B cell (primary cell): ENCODE measurements around the gene TSPAN9. TPM values are rescaled to one million over a fixed set of nuclear protein-coding genes. Genes with fewer than 3 reads are reported as not detected.

Experiments used
- ATAC-seq: fragments of 200-7000 bp; cut with Tn5 transposase; one replicate; pipeline ENCODE4 v1.10.0; 2021; ENCODE audit warnings: low read depth, mild to moderate bottlenecking, moderate number of reproducible peaks, moderate library complexity
- CTCF ChIA-PET: fragments of 350-600 bp; sonication (Branson Sonifier 250); formaldehyde crosslinking; loops from one replicate; lab custom pipeline; 2021; ENCODE audit warnings: antibody characterized with exemption, inconsistent platforms; lab: Charles Lee
- POLR2A ChIA-PET: fragments of 350-600 bp; sonication (Branson Sonifier 250); formaldehyde crosslinking; loops from one replicate; lab custom pipeline; 2021; ENCODE audit warnings: antibody characterized with exemption; lab: Charles Lee
- DNase-seq: peaks from one replicate; pipeline ENCODE4 v3.0.0; 2013
- H2AFZ ChIP-seq: 2 replicates; pipeline ENCODE4 v1.6.1; 2012; ENCODE audit warnings: mild to moderate bottlenecking, low read depth, low read length; ENCODE audit not compliant: insufficient read depth, poor library complexity, severe bottlenecking
- H3K27ac ChIP-seq, 2 donors: 1 replicate in 1 of 2; 2 replicates in 1 of 2; pipeline ENCODE4 v1.5.1; 2012 to 2013; ENCODE audit warnings: low read length in 2 of 2, mild to moderate bottlenecking in 2 of 2, moderate library complexity in 1 of 2
- H3K27me3 ChIP-seq, 4 experiments: fragments of 200-600 bp in 1 of 4; sonication (generic) in 1 of 4; replicated peaks in 1 of 4; 1 replicate in 2 of 4; 2 replicates in 2 of 4; pipeline versions ENCODE4 v1.6.1 to v1.7.0; 2013 to 2016; ENCODE audit warnings: low read length in 3 of 4, mild to moderate bottlenecking in 2 of 4, mixed read lengths in 1 of 4, moderate library complexity in 1 of 4; ENCODE audit not compliant: insufficient read depth in 4 of 4, control insufficient read depth in 3 of 4; ENCODE audit errors: control extremely low read depth in 1 of 4
- H3K36me3 ChIP-seq, 2 experiments: replicated peaks in 1 of 2; 1 replicate in 1 of 2; 2 replicates in 1 of 2; pipeline versions ENCODE4 v1.6.1 to v1.7.1; 2013; ENCODE audit warnings: low read length in 1 of 2; ENCODE audit not compliant: insufficient read depth in 2 of 2, control insufficient read depth in 1 of 2; ENCODE audit errors: control extremely low read depth in 1 of 2, extremely low read depth in 1 of 2
- H3K4me1 ChIP-seq, 2 donors: fragments of 200-600 bp in 1 of 2; sonication (generic) in 1 of 2; 1 replicate in 1 of 2; 2 replicates in 1 of 2; pipeline versions ENCODE4 v1.5.1 to v1.6.1; 2013 to 2017; ENCODE audit warnings: low read length in 2 of 2; ENCODE audit not compliant: control insufficient read depth in 2 of 2, insufficient read depth in 2 of 2
- H3K4me2 ChIP-seq: replicated peaks from 2 replicates; pipeline ENCODE3; 2012; ENCODE audit warnings: mild to moderate bottlenecking, low read depth, low read length; ENCODE audit not compliant: poor library complexity, severe bottlenecking
- H3K4me3 ChIP-seq, 5 experiments: fragments of 200-600 bp in 1 of 5; sonication (generic) in 1 of 5; 1 replicate in 3 of 5; 2 replicates in 2 of 5; pipeline versions ENCODE4 v1.5.1 to v1.7.0; 2011 to 2016; ENCODE audit warnings: low read length in 4 of 5, mild to moderate bottlenecking in 4 of 5, low read depth in 2 of 5, control low read depth in 1 of 5, moderate library complexity in 1 of 5; ENCODE audit not compliant: insufficient read depth in 1 of 5; ENCODE audit errors: control extremely low read depth in 1 of 5, extremely low read depth in 1 of 5
- H3K79me2 ChIP-seq: fragments of 200-600 bp; sonication (generic); one replicate; pipeline ENCODE4 v1.6.0; 2016; ENCODE audit warnings: low read length; ENCODE audit not compliant: control insufficient read depth, insufficient read depth
- H3K9ac ChIP-seq: fragments of 200-600 bp; sonication (generic); 2 replicates; pipeline ENCODE4 v1.6.1; 2017; ENCODE audit warnings: mild to moderate bottlenecking, low read length, moderate library complexity
- H3K9me3 ChIP-seq, 3 donors: one replicate each; pipeline versions ENCODE4 v1.6.1 to v1.7.1; 2013; ENCODE audit warnings: low read length in 2 of 3; ENCODE audit not compliant: control insufficient read depth in 2 of 3, insufficient read depth in 1 of 3; ENCODE audit errors: control extremely low read depth in 1 of 3
- H4K20me1 ChIP-seq: 2 replicates; pipeline ENCODE4 v1.6.0; 2012; ENCODE audit warnings: mild to moderate bottlenecking, low read length; ENCODE audit not compliant: insufficient read depth, control insufficient read depth, poor library complexity, severe bottlenecking
- H3K27ac Mint-ChIP-seq: one replicate; pipeline ENCODE4 v1.8.0; 2021; ENCODE audit warnings: mixed read lengths
- H3K27me3 Mint-ChIP-seq: one replicate; pipeline ENCODE4 v1.8.0; 2021; ENCODE audit warnings: mixed read lengths
- H3K4me1 Mint-ChIP-seq: one replicate; pipeline ENCODE4 v1.8.0; 2021; ENCODE audit warnings: mixed read lengths
- H3K4me3 Mint-ChIP-seq: one replicate; pipeline ENCODE4 v1.8.0; 2021; ENCODE audit warnings: mixed read lengths
- H3K9me3 Mint-ChIP-seq: one replicate; pipeline ENCODE4 v1.8.0; 2022; ENCODE audit warnings: mixed read lengths; ENCODE audit not compliant: insufficient read depth
- EZH2 ChIP-seq: IDR thresholded peaks from 2 replicates; pipeline ENCODE4 v1.6.1; 2012; ENCODE audit warnings: borderline replicate concordance, low read depth, mild to moderate bottlenecking, moderate library complexity, low read length; ENCODE audit not compliant: insufficient read depth, poor library complexity, severe bottlenecking
- WGBS: methylation state at CpG from one replicate; pipeline ENCODE4 v1.1.5; 2013; ENCODE audit warnings: missing lambda C conversion rate; ENCODE audit not compliant: insufficient coverage; 5-methylcytosine and 5-hydroxymethylcytosine counted together
- intact Hi-C: fragments of 100-400 bp; cut with micrococcal nuclease; formaldehyde crosslinking; loops from one replicate; pipeline ENCODE4 v1.10.0; 2022
- polyA plus RNA-seq: library from polyadenylated mRNA; depleted of rRNA; stranded (reverse); fragments of >200 nt; gene quantifications from 2 replicates; pipeline ENCODE4 v1.2.3, GENCODE V29; 2012
- total RNA-seq, 2 donors: library from RNA; stranded (reverse); fragments of 120-200 nt in 1 of 2; gene quantifications; 1 replicate in 1 of 2; 2 replicates in 1 of 2; pipeline versions ENCODE4 v1.2.3 to v1.2.4, GENCODE V29; 2013 to 2022
- TF ChIP-seq, protein P1 (sequence below): fragments of 200-600 bp; IDR thresholded peaks from one replicate; pipeline ENCODE4 v1.8.0; 2022; ENCODE audit warnings: antibody characterized with exemption, mild to moderate bottlenecking

Gene TSPAN9
- total and polyA plus RNA-seq, 2 donors (not counting 1 experiment from before 2014, with no cell fraction given), result 0.15 to 0.37 TPM

DNA sequence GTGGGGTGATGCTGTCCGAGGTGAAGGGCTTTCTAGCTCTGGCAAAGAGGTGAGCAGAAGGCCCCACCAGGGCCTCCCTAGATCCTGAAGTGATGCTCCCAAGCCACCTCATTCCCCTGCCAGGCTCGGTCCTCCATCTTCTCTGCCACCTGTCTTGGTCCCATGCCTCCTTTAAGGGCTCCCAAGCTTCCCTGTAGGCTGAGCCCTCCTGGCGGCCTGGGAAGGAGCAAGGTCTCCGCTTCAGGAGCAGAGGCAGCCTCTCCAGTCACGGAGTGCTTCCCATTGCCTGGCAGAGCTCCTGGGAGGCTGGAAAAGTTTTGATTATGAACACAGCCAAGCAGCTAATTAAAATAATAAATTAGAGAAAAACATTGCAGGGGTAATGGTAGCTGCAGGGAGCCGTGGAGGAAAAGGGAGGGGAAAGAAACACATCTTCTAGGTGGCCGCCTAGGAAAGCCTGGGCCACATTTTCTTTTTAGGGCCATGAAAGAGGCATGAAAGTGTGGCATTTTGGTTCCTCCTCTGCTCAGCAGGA lies 253.9 kb downstream of the TSPAN9 start:
- no peak for ATAC-seq
- peaks cover 26% of the 10 kb centered on the region for H3K27me3 Mint-ChIP-seq
- no peak overlapping the region for H3K4me3 ChIP-seq

GRCh38 chr12:3332188-3332587 lies 255.0 kb downstream of the TSPAN9 start:
- POLR2A ChIA-PET, result no interaction called here
- WGBS, result no CpG with 5 or more reads among the region's 3 CpGs
- H3K27me3 Mint-ChIP-seq, result peaks cover 23% of the 10 kb centered on the region
- Histone ChIP-seq H3K79me2 (no peaks in the 10 kb centered on the region), H3K27me3 (peaks cover 0 to 5% (median 0%) of the 10 kb centered on the region in 4 experiments), H3K4me2 (no peak overlapping the region), H3K4me1 (no peaks in the 10 kb centered on the region), H3K9ac (no peak overlapping the region), H3K9me3 (no peaks in the 10 kb centered on the region), H2AFZ (no peak overlapping the region), H3K36me3 (no peaks in the 10 kb centered on the region), H3K27ac (no peak overlapping the region), H3K4me3 (no peak overlapping the region), H4K20me1 (no peaks in the 10 kb centered on the region)
- intact Hi-C loops, result no loop called here
- H3K4me1 Mint-ChIP-seq, result no peaks in the 10 kb centered on the region
- TF ChIP-seq, protein P1, sequence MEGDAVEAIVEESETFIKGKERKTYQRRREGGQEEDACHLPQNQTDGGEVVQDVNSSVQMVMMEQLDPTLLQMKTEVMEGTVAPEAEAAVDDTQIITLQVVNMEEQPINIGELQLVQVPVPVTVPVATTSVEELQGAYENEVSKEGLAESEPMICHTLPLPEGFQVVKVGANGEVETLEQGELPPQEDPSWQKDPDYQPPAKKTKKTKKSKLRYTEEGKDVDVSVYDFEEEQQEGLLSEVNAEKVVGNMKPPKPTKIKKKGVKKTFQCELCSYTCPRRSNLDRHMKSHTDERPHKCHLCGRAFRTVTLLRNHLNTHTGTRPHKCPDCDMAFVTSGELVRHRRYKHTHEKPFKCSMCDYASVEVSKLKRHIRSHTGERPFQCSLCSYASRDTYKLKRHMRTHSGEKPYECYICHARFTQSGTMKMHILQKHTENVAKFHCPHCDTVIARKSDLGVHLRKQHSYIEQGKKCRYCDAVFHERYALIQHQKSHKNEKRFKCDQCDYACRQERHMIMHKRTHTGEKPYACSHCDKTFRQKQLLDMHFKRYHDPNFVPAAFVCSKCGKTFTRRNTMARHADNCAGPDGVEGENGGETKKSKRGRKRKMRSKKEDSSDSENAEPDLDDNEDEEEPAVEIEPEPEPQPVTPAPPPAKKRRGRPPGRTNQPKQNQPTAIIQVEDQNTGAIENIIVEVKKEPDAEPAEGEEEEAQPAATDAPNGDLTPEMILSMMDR, result no peak
- no peak for TF ChIP-seq EZH2
- no peak overlapping the region for H3K4me3 Mint-ChIP-seq
- H3K27ac Mint-ChIP-seq, result no peak overlapping the region
- DNase-seq (no peak), ATAC-seq (no peak)
- CTCF ChIA-PET, result no interaction called here
- H3K9me3 Mint-ChIP-seq, result no peaks in the 10 kb centered on the region

More for the DNA sequence above, 253.9 kb downstream of the TSPAN9 start:
- Histone ChIP-seq H3K36me3 (no peaks in the 10 kb centered on the region), H3K27ac (no peak overlapping the region), H3K27me3 (peaks cover 0 to 5% (median 0%) of the 10 kb centered on the region in 4 experiments), H3K9me3 (no peaks in the 10 kb centered on the region), H4K20me1 (no peaks in the 10 kb centered on the region), H3K9ac (no peak overlapping the region), H3K4me2 (no peak overlapping the region), H3K4me1 (no peaks in the 10 kb centered on the region), H3K79me2 (no peaks in the 10 kb centered on the region), H2AFZ (no peak overlapping the region)
- DNase-seq, result no peak
- Mint-ChIP-seq H3K27ac (no peak overlapping the region), H3K4me3 (no peak overlapping the region), H3K4me1 (no peaks in the 10 kb centered on the region), H3K9me3 (no peaks in the 10 kb centered on the region)
- ChIA-PET CTCF (no interaction called here), POLR2A (no interaction called here)
- intact Hi-C loops, result no loop called here
- no peak for TF ChIP-seq EZH2
- TF ChIP-seq, protein P1, result no peak
- WGBS, result 89% methylated on average over 6 of the region's 7 CpGs
